SK-N-SH (cell line): ENCODE data around the gene MAPK9. TPM values are rescaled to one million over a fixed set of nuclear protein-coding genes. Genes with fewer than 3 reads are reported as not detected.

Experiments
- CTCF ChIA-PET: fragments of 300-600, 350-600 bp; formaldehyde crosslinking; extraction: SDS; loops from one replicate; lab custom pipeline; 2021; lab: Yijun Ruan, JAX
- POLR2A ChIA-PET: fragments of 350-600 bp; sonication (Branson Sonifier 250); formaldehyde crosslinking; extraction: SDS; loops from one replicate; lab custom pipeline; 2020; ENCODE audit warnings: antibody characterized with exemption, inconsistent platforms; lab: Yijun Ruan, JAX
- DNase-seq: peaks from one replicate; pipeline ENCODE4 v3.0.0; 2012
- H2AFZ ChIP-seq: fragments of 200-600 bp; sonication (generic); 2 replicates; pipeline ENCODE4 v1.8.1; 2016; ENCODE audit warnings: antibody characterized with exemption, mild to moderate bottlenecking, low read depth
- H3F3A ChIP-seq: fragments of 200-600 bp; sonication (generic); replicated peaks from 2 replicates; pipeline ENCODE3; 2016; ENCODE audit warnings: antibody characterized with exemption, mild to moderate bottlenecking; ENCODE audit not compliant: insufficient read depth
- H3K27ac ChIP-seq, 2 experiments: fragments of 200-500 bp in 1 of 2; fragments of 200-600 bp in 1 of 2; sonication (Bioruptor generic) in 1 of 2; sonication (generic), shearing (Covaris generic) in 1 of 2; 2 replicates each; pipeline versions ENCODE4 v1.5.1 to v1.6.1; 2014 to 2016; ENCODE audit warnings: low read depth in 2 of 2, inconsistent platforms in 1 of 2, low read length in 1 of 2, mild to moderate bottlenecking in 1 of 2, mixed read lengths in 1 of 2
- H3K27me3 ChIP-seq: fragments of 200-600 bp; sonication (generic), shearing (Covaris generic); 2 replicates; pipeline ENCODE4 v1.6.1; 2016; ENCODE audit warnings: mixed run types; ENCODE audit not compliant: insufficient read depth
- H3K36me3 ChIP-seq, 2 experiments: fragments of 200-500 bp in 1 of 2; fragments of 200-600 bp in 1 of 2; sonication (Bioruptor generic) in 1 of 2; sonication (generic) in 1 of 2; replicated peaks in 1 of 2; 2 replicates each; pipeline versions ENCODE3 to v1.5.1; 2014 to 2016; ENCODE audit warnings: low read length in 1 of 2, mild to moderate bottlenecking in 1 of 2; ENCODE audit not compliant: insufficient read depth in 2 of 2, control insufficient read depth in 1 of 2
- H3K4me1 ChIP-seq, 2 experiments: fragments of 200-500 bp in 1 of 2; fragments of 200-600 bp in 1 of 2; sonication (Bioruptor generic) in 1 of 2; sonication (generic), shearing (Covaris generic) in 1 of 2; 2 replicates each; pipeline versions ENCODE4 v1.5.1 to v1.6.1; 2014 to 2016; ENCODE audit warnings: low read depth in 1 of 2, low read length in 1 of 2, mixed run types in 1 of 2; ENCODE audit not compliant: insufficient read depth in 2 of 2, control insufficient read depth in 1 of 2
- H3K4me2 ChIP-seq: fragments of 200-600 bp; sonication (generic), shearing (Covaris generic); 2 replicates; pipeline ENCODE4 v1.6.1; 2017; ENCODE audit warnings: mixed run types
- H3K4me3 ChIP-seq, 2 experiments: fragments of 200-500 bp in 1 of 2; fragments of 200-600 bp in 1 of 2; sonication (Bioruptor generic) in 1 of 2; sonication (generic), shearing (Covaris generic) in 1 of 2; 2 replicates each; pipeline versions ENCODE4 v1.5.1 to v1.8.1; 2014 to 2016; ENCODE audit warnings: low read depth in 2 of 2, inconsistent platforms in 1 of 2, low read length in 1 of 2, mild to moderate bottlenecking in 1 of 2, mixed read lengths in 1 of 2, moderate library complexity in 1 of 2
- H3K79me2 ChIP-seq: fragments of 200-600 bp; sonication (generic); 2 replicates; pipeline ENCODE4 v1.8.1; 2017; ENCODE audit warnings: mild to moderate bottlenecking; ENCODE audit not compliant: insufficient read depth
- H3K9ac ChIP-seq: fragments of 200-600 bp; sonication (generic); 2 replicates; pipeline ENCODE4 v1.6.1; 2017; ENCODE audit warnings: mixed run types
- H3K9me2 ChIP-seq: fragments of 200-600 bp; sonication (generic); 2 replicates; pipeline ENCODE4 v1.6.1; 2017; ENCODE audit warnings: mixed run types
- H3K9me3 ChIP-seq: fragments of 200-600 bp; sonication (generic); 2 replicates; pipeline ENCODE4 v1.6.1; 2017; ENCODE audit warnings: mixed run types, mild to moderate bottlenecking, moderate library complexity
- H4K20me1 ChIP-seq: fragments of 200-600 bp; sonication (generic); 2 replicates; pipeline ENCODE4 v1.6.1; 2017; ENCODE audit warnings: mild to moderate bottlenecking, mixed run types; ENCODE audit not compliant: insufficient read depth
- CHD2 ChIP-seq: fragments of 150-350 bp; IDR thresholded peaks from 2 replicates; pipeline ENCODE4 v1.6.1; 2018; ENCODE audit warnings: low read length; ENCODE audit not compliant: partially characterized antibody
- CTCF ChIP-seq: fragments of 200-600 bp; sonication (generic); IDR thresholded peaks from 2 replicates; pipeline ENCODE4 v1.6.1; 2017; ENCODE audit warnings: antibody characterized with exemption, mild to moderate bottlenecking, moderate library complexity
- FOXJ3 ChIP-seq: sonication (generic); formaldehyde crosslinking; IDR thresholded peaks from 2 replicates; pipeline ENCODE4 v1.5.1; 2020; ENCODE audit warnings: mild to moderate bottlenecking, missing genetic modification reagents
- FOXM1 ChIP-seq: IDR thresholded peaks from 2 replicates; pipeline ENCODE4 v1.4.0; 2012; ENCODE audit warnings: low read depth, mild to moderate bottlenecking
- GABPA ChIP-seq: IDR thresholded peaks from 2 replicates; pipeline ENCODE4 v1.4.0; 2012; ENCODE audit warnings: low read depth, mild to moderate bottlenecking
- GATA2 ChIP-seq: sonication (generic); formaldehyde crosslinking; IDR thresholded peaks from 2 replicates; pipeline ENCODE4 v1.5.0; 2020; ENCODE audit warnings: mild to moderate bottlenecking, missing genetic modification reagents
- IRF3 ChIP-seq: fragments of 150-350 bp; IDR thresholded peaks from 2 replicates; pipeline ENCODE4 v1.6.1; 2016; ENCODE audit warnings: mild to moderate bottlenecking, low read depth, low read length
- JUND ChIP-seq: IDR thresholded peaks from 2 replicates; pipeline ENCODE4 v1.4.0; 2012
- MAX ChIP-seq: IDR thresholded peaks from 2 replicates; pipeline ENCODE4 v1.4.0; 2012; ENCODE audit warnings: low read depth
- MXI1 ChIP-seq: IDR thresholded peaks from 2 replicates; pipeline ENCODE4 v1.6.1; 2012; ENCODE audit warnings: mild to moderate bottlenecking, low read depth, low read length, improper control_type of control experiment
- POLR2AphosphoS5 ChIP-seq: IDR thresholded peaks from 2 replicates; pipeline ENCODE4 v1.6.1; 2012; ENCODE audit warnings: low read depth, low read length
- SIN3A ChIP-seq: IDR thresholded peaks from 2 replicates; pipeline ENCODE4 v1.6.1; 2012; ENCODE audit warnings: low read depth, mild to moderate bottlenecking, low read length, moderate library complexity, borderline replicate concordance
- SMC3 ChIP-seq: IDR thresholded peaks from 2 replicates; pipeline ENCODE4 v1.6.1; 2012; ENCODE audit warnings: low read depth, low read length, improper control_type of control experiment
- TCF12 ChIP-seq: IDR thresholded peaks from 2 replicates; pipeline ENCODE4 v1.4.0; 2012
- USF2 ChIP-seq: fragments of 150-350 bp; IDR thresholded peaks from 2 replicates; pipeline ENCODE4 v1.6.1; 2017; ENCODE audit warnings: antibody characterized with exemption, low read length, low read depth, borderline replicate concordance
- ZBTB33 ChIP-seq: IDR thresholded peaks from 2 replicates; pipeline ENCODE4 v1.4.0; 2012; ENCODE audit warnings: low read depth, borderline replicate concordance
- WGBS: methylation state at CpG from one replicate; pipeline ENCODE4 v1.1.6; 2017; ENCODE audit warnings: low lambda C conversion rate; 5-methylcytosine and 5-hydroxymethylcytosine counted together
- polyA plus RNA-seq, 3 experiments: library from polyadenylated mRNA; depleted of rRNA; stranded (reverse); fragments of >200 nt; gene quantifications; 2 replicates each; pipeline ENCODE4 v1.2.3, GENCODE V29; 2012

Gene MAPK9
- polyA plus RNA-seq, 1 of the 3 experiments (the other 2 are of a cell fraction), result 23.9 TPM

- TF ChIP-seq SIN3A (no peak), GABPA (no peak), FOXJ3 (CRISPR knock-in tag) (no peak), ZBTB33 (no peak), MXI1 (no peak), FOXM1 (no peak)
These were observed 19.3 kb upstream of the MAPK9 start (continued) for GRCh38 chr5:180311216-180311615.

- Histone ChIP-seq H3K9me3 (no peaks in the 10 kb centered on the region), H3K27me3 (no peaks in the 10 kb centered on the region), H3K4me2 (no peak overlapping the region), H3K4me1 (peaks cover 0 to 19% of the 10 kb centered on the region in 2 experiments; a peak in 1 of 4 replicates), H3K36me3 (no peaks in the 10 kb centered on the region), H4K20me1 (no peaks in the 10 kb centered on the region), H3F3A (no peaks in the 10 kb centered on the region), H3K79me2 (no peaks in the 10 kb centered on the region), H3K9me2 (no peaks in the 10 kb centered on the region), H3K4me3 (no peak overlapping the region), H3K27ac (no peak overlapping the region), H2AFZ (no peak overlapping the region), H3K9ac (no peak overlapping the region)
- TF ChIP-seq CTCF, result no peak
- TF ChIP-seq POLR2AphosphoS5, result no peak
- TF ChIP-seq TCF12, result no peak
- TF ChIP-seq GATA2 (CRISPR knock-in tag), result no peak
- no peak for TF ChIP-seq SMC3
- TF ChIP-seq IRF3, result no peak
- TF ChIP-seq JUND, result no peak
- no peak for TF ChIP-seq MAX
- TF ChIP-seq USF2, result no peak
- no peak for TF ChIP-seq CHD2
- POLR2A ChIA-PET, result no interaction called here
- 85% methylated on average over 3 of the region's 8 CpGs for WGBS
- DNase-seq, result no peak
- CTCF ChIA-PET, result interaction anchor here (1.8 to 6.6 kb wide), 4 partner anchors 8 to 97 kb away, joined by 7 to 98 read pairs (median 42); partner anchors contain the start of genes MAPK9 and RASGEF1C
These were observed 14.9 kb upstream of the MAPK9 start for GRCh38 chr5:180306796-180307195.
